GM21576 (cell line): Measurements from ENCODE around the gene YBEY.

ENCODE experiments used
- ATAC-seq: cut with Tn5 transposase; IDR thresholded peaks from one replicate; pipeline ENCODE4 v1.9.1; 2021; ENCODE audit warnings: mild to moderate bottlenecking, moderate library complexity; ENCODE audit not compliant: unreplicated experiment

The YBEY gene

DNA sequence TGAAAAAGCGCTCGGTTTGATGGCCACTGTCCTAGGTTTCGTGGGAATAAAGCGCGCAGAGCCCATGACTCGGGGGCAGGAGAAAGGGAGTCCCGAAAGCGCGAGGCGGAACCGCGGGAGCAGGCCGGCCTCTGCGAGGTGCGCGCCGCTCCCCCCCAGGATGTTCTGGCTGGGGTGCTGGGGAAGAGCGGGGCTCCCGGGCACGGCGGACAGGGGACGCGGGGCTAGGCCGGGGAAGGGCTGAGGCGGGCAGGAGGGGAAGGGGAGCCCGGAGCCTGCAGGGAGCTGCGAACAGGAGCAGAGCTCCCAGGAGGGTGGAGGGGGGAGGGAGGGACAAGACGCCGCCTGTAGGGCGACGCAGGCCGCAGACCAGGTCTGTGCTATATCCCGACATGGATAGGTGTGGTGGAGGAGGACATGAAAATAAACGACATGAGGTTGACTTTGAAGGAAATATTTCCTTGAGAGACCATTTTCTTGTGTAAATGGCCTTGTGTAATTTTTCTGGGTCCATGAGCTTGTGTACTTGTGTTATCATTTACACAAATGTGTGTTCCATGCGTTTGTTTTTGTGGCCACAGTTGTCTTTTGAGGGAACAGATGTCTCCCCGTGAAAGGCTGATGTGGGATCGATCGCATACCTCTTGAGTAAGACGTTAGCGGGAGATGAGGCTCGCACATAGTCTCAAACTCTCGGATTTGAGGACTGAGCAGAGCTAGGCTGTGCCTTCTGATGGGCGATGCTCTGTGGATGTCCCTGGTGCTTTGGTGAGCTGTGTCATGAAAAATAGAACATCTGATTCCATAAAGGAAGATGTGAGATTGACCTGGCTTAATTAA lies 39.2 kb downstream of the YBEY start:
- ATAC-seq = no peak

DNA sequence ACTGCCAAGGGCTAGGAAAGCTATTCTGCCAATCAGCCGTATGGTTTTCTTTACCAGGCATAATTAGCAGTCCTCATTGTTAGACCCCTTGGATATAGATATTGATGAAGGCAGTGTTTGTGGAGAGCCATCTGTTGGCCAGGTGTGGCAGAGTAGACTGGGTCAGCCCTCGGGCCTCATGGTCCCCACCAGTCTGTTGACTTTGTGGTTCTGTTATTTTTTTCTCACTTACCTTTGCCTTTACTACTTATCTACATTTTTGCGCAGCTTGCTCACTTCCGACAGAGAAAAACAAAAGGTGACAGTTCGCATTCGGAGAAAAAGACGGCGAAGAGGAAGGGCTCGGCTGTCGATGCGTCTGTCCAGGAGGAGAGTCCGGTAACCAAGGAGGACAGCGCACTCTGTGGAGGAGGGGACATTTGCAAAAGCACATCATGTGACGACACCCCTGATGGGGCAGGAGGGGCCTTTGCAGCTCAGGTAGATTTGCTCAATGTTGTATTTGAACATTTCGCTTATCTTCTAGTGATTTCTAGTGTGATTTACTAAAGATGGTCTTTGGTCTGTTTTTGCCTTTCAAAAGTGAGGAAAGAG lies 40.1 kb downstream of the YBEY start:
- ATAC-seq = no peak

DNA sequence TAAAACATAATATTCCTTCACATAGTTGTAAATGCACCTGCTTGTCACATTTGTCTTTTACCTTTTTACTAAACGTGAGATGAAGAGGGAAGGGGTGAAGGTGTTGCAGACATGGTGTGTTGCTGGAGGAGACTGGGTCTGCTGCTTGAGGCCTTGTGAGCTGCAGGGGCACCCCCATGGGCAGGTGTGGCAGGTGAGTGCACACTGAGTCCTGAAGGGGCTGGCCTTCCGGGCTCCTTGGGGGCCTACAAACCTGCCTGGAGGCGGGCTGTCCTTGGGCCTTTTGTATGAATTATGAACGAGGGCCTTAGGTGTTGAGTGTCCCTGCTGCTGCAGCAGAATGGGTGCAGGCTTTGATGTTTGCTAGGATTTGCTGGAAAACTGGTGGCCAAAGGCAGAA lies 41.6 kb downstream of the YBEY start:
- ATAC-seq = no peak

DNA sequence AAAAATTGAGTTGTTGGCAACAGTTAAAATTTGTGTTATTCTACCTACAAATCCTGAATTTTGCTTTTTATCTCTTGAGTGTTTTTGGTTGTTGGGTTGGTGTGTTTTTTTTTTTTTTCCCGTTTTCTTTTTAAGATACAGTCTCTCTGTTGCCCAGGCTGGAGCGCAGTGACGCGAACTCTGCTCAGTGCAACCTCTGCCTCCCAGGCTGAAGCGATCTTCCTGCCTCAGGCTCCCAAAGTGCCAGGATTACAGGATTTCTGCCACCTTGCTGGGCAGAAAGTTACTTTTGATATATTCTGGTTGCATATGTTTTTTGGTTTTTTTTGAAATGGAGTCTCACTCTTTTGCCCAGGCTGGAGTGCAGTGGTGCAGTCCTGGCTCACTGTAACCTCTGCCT lies 42.0 kb downstream of the YBEY start:
- no peak for ATAC-seq

DNA sequence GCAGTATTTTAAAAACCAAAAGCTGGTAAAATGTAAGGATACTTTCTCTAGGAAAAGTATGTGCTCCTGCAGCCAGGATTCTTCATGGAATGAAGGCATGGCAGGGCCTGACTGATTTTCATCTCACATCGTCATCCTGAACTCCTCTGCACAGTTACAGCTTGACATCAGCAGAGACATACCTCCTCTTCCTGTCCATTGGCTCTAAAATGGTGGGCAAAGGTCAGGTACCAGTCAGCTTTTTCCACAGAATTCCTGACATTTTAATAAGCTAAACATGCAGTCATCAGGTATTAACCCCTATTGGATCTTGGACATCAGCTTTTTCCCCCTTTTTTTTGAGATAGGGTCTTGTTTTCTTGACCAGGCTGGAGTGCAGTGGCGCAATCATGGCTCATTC lies 43.7 kb downstream of the YBEY start:
- no peak for ATAC-seq

DNA sequence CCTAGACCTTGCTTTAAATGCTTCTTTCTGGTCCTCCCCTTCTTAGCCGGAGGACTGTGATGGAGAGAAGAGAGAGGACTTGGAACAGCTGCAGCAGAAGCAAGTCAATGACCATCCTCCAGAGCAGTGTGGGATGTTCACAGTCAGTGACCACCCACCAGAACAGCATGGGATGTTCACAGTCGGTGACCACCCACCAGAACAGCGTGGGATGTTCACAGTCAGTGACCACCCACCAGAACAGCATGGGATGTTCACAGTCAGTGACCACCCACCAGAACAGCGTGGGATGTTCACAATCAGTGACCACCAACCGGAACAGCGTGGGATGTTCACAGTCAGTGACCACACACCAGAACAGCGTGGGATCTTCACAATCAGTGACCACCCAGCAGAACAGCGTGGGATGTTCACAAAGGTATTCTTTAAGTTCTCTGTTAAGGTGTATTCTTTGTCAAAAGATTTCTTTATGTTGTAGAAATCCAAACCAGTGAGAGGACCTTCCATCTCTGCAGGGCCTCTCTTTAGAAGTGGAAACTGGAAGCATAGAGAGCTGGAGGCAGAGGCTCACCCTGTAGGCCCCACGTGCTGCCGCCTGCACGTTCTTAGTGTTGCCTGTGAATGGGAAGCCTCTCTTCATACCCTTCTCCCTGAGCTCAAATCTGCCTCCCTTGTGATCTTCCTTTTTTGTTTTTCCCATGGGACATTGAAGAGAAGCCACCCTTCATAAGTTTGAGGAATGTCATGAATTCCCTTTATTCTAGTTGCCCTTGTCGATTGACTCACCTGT lies 48.4 kb downstream of the YBEY start:
- no peak for ATAC-seq

DNA sequence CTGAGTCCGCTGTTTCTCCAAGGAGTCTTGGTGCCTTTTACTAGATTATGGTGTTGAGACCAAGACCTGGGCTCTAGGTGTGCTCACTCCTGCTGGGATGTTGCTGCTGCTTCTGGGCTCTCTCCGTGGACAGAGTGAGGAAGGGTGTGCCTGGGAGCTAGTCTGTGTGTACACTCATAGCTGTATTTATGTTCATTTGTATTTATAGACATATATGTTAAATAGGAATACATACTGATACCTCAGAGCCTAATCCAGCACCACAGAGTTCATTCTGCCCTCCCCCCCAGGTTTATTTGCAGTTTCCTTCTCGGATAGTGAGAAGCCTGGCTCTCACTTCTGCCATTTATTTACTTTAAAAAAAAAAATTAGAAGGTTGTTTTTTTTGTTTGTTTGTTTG lies 50.5 kb downstream of the YBEY start:
- ATAC-seq = no peak

DNA sequence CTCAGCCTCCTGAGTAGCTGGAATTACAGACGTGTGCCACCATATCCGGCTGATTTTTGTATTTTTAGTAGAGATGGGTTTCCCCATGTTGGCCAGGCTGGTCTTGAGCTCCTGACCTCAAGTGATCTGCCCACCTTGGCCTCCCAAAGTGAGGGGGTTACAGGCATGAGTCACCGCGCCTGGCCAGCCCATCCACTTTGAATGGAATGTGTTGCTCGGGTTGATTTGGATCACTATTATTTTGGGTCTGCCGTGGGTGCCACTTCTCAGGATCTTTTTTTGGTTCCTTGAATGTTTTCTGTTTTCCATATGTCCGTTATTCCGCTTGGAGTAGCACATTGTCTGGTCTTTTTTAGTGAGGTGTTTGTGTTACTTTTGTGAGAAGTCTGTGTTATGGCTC lies 54.9 kb downstream of the YBEY start:
- ATAC-seq = no peak

DNA sequence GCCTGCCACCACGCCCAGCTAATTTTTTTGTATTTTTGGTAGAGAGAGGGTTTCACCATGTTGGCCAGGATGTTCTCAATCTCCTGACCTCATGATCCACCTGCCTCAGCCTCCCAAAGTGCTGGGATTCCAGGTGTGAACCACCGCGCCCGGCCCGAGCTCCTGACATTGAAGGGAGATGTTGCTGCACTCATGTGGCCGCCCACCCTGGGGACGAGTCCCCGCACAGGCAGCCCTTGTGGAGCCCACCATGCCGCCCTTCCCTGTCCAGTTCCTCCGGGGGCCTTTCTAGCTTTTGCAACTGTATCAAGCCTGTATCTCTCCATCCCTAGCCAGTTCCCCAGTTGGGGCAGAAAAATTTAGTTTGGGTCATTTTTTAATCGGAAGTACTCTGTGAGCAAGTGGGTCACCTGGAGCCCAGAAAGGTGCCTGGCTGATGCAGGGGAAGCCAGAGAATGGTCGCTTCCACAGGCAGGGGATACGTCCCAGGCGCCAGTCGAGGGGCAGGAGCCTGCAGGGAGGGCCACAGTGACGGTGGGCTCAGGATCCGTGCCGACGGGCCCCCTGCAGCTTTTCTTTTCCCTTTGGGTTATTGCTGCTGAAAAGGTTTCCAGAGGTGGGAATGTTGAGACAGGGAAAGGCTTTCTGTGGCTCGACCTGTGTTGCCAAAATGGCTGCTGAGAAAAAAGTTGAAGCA lies 58.2 kb downstream of the YBEY start:
- ATAC-seq = no peak

DNA sequence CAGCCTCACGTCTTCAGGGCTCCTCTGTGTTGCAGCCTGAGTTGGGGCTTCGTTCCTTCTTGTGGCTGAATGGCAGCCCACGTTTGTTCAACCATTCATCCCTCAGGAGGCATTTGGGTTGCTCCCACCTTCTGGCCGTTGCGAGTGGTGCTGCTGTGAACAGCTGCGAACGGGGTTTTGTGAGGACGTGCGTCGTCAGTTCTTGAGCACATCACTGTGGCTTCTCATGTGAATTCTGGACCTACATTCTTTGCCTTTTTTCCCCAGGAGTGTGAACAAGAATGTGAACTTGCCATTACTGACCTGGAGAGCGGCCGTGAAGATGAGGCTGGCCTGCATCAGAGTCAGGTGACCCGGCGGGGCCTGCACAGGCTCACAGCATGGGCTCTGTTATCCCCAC lies 59.7 kb downstream of the YBEY start:
- no peak for ATAC-seq

DNA sequence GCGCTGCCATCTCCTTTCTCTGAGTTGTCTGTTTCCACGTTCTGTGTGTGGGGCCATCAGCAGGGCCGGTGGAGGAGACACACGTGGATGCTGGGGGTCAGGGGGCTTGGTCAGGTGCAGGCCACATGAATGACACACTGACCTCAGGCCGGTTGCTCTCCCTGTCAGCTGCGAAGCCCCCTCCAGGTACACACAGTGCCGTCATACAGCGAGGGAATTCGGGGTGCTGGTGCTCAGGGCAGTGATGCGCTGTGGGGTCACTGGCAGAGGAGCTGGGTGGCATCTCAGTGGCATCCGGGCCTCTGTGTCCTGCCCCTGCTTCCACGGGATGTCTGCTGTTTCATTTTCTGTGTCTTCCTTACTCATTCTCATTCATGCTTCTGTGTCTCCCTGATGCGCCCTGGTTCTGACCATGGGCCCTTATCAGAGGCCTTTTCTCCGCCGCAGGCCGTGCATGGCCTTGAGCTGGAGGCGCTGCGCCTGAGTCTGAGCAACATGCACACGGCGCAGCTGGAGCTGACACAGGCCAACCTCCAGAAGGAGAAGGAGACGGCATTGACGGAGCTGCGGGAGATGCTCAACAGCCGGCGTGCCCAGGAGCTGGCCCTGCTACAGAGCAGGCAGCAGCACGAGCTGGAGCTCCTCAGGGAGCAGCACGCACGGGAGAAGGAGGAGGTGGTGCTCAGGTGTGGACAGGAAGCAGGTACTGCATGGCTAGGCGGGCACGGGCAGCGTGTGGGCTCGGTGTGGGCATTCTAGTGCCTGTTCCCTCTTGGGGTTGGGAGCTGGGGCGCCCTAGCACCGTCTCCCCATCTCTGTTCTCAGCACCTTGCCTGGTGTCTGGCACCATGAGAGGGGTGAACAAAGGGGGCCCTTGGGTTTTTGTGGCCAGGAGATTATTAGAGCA lies 60.4 kb downstream of the YBEY start:
- no peak for ATAC-seq

DNA sequence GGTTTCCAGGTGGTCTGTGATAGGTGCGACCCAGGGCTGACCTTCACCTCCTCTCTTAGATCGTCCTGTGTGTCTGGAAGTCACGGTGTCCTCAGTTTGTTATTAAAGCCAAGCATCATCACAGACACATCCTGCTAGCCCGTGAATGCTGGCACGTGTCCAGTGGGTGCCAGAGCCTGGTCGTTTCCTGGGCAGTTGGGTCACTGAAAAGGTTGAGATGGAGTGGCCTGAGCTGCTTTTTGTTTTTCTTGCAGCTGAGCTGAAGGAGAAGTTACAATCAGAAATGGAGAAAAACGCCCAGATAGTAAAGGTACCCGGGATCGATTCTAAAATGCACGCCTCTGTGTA lies 61.0 kb downstream of the YBEY start:
- no peak for ATAC-seq
